Uterus (tissue), 2 donors: ENCODE measurements around the gene SPDYE2B.
"Not testable (repeated sequence)": the region's sequence is repeated elsewhere in the genome, so short reads cannot be mapped to it uniquely, and the experiment has no call there.

Source experiments
- POLR2A ChIP-seq, 2 donors: fragments of 450-650 bp; IDR thresholded peaks; one replicate each; pipeline ENCODE4 v1.6.1; 2016; ENCODE audit warnings: antibody characterized with exemption in 2 of 2, mild to moderate bottlenecking in 1 of 2, moderate library complexity in 1 of 2
- TF ChIP-seq, protein P1 (sequence below), 4 experiments: fragments of 200-600 bp in 2 of 4; fragments of 450-650 bp in 2 of 4; sonication (generic) in 2 of 4; IDR thresholded peaks; one replicate each; pipeline ENCODE4 v1.5.1; 2016 to 2019; ENCODE audit warnings: antibody characterized with exemption in 4 of 4, mild to moderate bottlenecking in 2 of 4, moderate library complexity in 1 of 4

DNA sequence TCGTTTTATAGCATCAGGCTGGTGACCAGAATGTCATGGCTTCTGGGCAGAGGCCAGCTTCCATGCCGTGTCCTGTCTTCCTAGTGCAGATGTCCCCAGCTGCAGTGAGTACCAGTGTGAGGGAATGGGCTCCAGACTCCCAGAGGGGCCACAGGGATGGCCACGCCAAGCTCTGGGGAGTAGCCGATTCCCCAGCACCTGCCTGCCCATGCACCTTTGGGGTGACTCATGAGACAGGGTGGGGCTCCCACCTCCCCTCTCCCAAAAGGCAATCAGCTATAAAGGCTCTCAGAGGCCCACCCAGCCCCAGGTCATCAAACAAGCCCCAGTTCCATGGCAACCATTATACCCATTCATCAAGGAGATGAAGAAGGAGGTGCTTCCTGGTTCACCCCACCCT is at the start of gene SPDYE2B:
- TF ChIP-seq POLR2A (IDR thresholded peaks at IDR 0.05): not testable (repeated sequence)
- TF ChIP-seq, protein P1, sequence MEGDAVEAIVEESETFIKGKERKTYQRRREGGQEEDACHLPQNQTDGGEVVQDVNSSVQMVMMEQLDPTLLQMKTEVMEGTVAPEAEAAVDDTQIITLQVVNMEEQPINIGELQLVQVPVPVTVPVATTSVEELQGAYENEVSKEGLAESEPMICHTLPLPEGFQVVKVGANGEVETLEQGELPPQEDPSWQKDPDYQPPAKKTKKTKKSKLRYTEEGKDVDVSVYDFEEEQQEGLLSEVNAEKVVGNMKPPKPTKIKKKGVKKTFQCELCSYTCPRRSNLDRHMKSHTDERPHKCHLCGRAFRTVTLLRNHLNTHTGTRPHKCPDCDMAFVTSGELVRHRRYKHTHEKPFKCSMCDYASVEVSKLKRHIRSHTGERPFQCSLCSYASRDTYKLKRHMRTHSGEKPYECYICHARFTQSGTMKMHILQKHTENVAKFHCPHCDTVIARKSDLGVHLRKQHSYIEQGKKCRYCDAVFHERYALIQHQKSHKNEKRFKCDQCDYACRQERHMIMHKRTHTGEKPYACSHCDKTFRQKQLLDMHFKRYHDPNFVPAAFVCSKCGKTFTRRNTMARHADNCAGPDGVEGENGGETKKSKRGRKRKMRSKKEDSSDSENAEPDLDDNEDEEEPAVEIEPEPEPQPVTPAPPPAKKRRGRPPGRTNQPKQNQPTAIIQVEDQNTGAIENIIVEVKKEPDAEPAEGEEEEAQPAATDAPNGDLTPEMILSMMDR (IDR thresholded peaks at IDR 0.05): not testable (repeated sequence)
